ENCODE results near the gene SLC25A39. TPM values are rescaled to one million over a fixed set of nuclear protein-coding genes. Genes with fewer than 3 reads are reported as not detected.
A peak's percentile ranks its signal among the peaks of the same experiment; 100 is the strongest.

The SLC25A39 gene
- total and polyA plus RNA-seq, 2 of the 13 experiments (the other 11 are each of a cell fraction or from before 2014, with no cell fraction given) = 144 to 151 TPM

GRCh38 chr17:44345454-44346026 is 20.9 kb upstream of the SLC25A39 start (continued):
- TF ChIP-seq MTERF4 (CRISPR knock-in tag; IDR thresholded peaks at IDR 0.05) (peak; percentile 95), GATAD2A (CRISPR knock-in tag; IDR thresholded peaks at IDR 0.05) (0 out of 2 replicates have a peak, but pooled peaks have one; percentile 20), ZKSCAN1 (IDR thresholded peaks at IDR 0.05; ENCODE audit: low read length) (no peak), ZNF83 (CRISPR knock-in tag; IDR thresholded peaks at IDR 0.05; ENCODE audit: borderline replicate concordance) (0 out of 2 replicates have a peak, but pooled peaks have one; percentile 63), RAD21 (CRISPR knock-in tag; IDR thresholded peaks at IDR 0.05) (peak; percentile 58), ATF7 (IDR thresholded peaks at IDR 0.05) (no peak), ATF7 (CRISPR knock-in tag; IDR thresholded peaks at IDR 0.05) (0 out of 2 replicates have a peak, but pooled peaks have one; percentile 1), NCOA1 (CRISPR knock-in tag; IDR thresholded peaks at IDR 0.05) (no peak), ZBTB4 (CRISPR knock-in tag; IDR thresholded peaks at IDR 0.05; ENCODE audit: borderline replicate concordance) (peak; percentile 70; the same call in 1 of the 2 replicates), ZNF567 (CRISPR knock-in tag; IDR thresholded peaks at IDR 0.05; ENCODE audit: borderline replicate concordance) (0 out of 2 replicates have a peak, but pooled peaks have one; percentile 6), SNAPC2 (CRISPR knock-in tag; IDR thresholded peaks at IDR 0.05) (no peak), ZNF335 (CRISPR knock-in tag; IDR thresholded peaks at IDR 0.05) (peak; percentile 18; the same call in 1 of the 2 replicates), ISX (CRISPR knock-in tag; conservative IDR thresholded peaks at IDR 0.05) (no peak), ZNF414 (CRISPR knock-in tag; IDR thresholded peaks at IDR 0.05) (peak; percentile 16; the same call in 1 of the 2 replicates), ZNF350 (CRISPR knock-in tag; IDR thresholded peaks at IDR 0.05; ENCODE audit: borderline replicate concordance, low read depth) (peak; percentile 63; the same call in 1 of the 2 replicates), ZNF441 (CRISPR knock-in tag; IDR thresholded peaks at IDR 0.05; ENCODE audit: borderline replicate concordance) (peak; percentile 6; the same call in 1 of the 2 replicates), PAXIP1 (CRISPR knock-in tag; conservative IDR thresholded peaks at IDR 0.05) (peak; percentile 34), THAP7 (CRISPR knock-in tag; IDR thresholded peaks at IDR 0.05) (0 out of 2 replicates have a peak, but pooled peaks have one; percentile 9), AGO2 (optimal IDR thresholded peaks at IDR 0.05; ENCODE audit: low read depth, low read length) (peak; percentile 52)
